Stimulated activated naive B cell treated with anti-CD40 and anti-IgM and Interleukin-4, amounts not matched to agents 10 μg/mL and 1 μg/mL and 100 μg/mL, for 72 hours (primary cell): ENCODE data around the gene KCNJ18.
"Not testable (repeated sequence)": the region's sequence is repeated elsewhere in the genome, so short reads cannot be mapped to it uniquely, and the experiment has no call there.

Experiments
- ATAC-seq, 2 donors: fragments of 150-1000 bp; cut with Tn5 transposase; replicated peaks; 2 replicates each; pipeline ENCODE4 v1.10.0; 2021; ENCODE audit warnings: moderate library complexity in 1 of 2
- DNase-seq: peaks from one replicate; pipeline ENCODE4 v3.0.0; 2021
- H3K27ac Mint-ChIP-seq: one replicate; pipeline ENCODE4 v1.8.0; 2022; ENCODE audit warnings: mild to moderate bottlenecking, mixed read lengths
- H3K27me3 Mint-ChIP-seq, 2 donors: one replicate each; pipeline ENCODE4 v1.8.0; 2022; ENCODE audit warnings: mixed read lengths in 2 of 2
- H3K36me3 Mint-ChIP-seq, 2 donors: one replicate each; pipeline ENCODE4 v1.8.0; 2022; ENCODE audit warnings: mixed read lengths in 2 of 2, mild to moderate bottlenecking in 1 of 2
- H3K4me1 Mint-ChIP-seq, 2 donors: one replicate each; pipeline ENCODE4 v1.8.0; 2022; ENCODE audit warnings: mixed read lengths in 2 of 2, mild to moderate bottlenecking in 1 of 2
- H3K4me3 Mint-ChIP-seq, 2 donors: one replicate each; pipeline ENCODE4 v1.8.0; 2022; ENCODE audit warnings: mild to moderate bottlenecking in 2 of 2, mixed read lengths in 2 of 2, moderate library complexity in 1 of 2
- H3K9me3 Mint-ChIP-seq, 2 donors: one replicate each; pipeline ENCODE4 v1.8.0; 2022; ENCODE audit warnings: mixed read lengths in 2 of 2, mild to moderate bottlenecking in 1 of 2

KCNJ18 gene

GRCh38 chr17:21677126-21677910 lies 15.0 kb upstream of the KCNJ18 start:
- Mint-ChIP-seq H3K36me3 (no peaks in the 10 kb centered on the region), H3K4me3 (no peak overlapping the region), H3K27ac (no peak overlapping the region), H3K9me3 (peaks cover 9 to 25% of the 10 kb centered on the region in 2 donors), H3K4me1 (no peaks in the 10 kb centered on the region), H3K27me3 (peaks cover 0 to 5% of the 10 kb centered on the region in 2 donors)
- DNase-seq = no peak
- ATAC-seq = no peak

DNA sequence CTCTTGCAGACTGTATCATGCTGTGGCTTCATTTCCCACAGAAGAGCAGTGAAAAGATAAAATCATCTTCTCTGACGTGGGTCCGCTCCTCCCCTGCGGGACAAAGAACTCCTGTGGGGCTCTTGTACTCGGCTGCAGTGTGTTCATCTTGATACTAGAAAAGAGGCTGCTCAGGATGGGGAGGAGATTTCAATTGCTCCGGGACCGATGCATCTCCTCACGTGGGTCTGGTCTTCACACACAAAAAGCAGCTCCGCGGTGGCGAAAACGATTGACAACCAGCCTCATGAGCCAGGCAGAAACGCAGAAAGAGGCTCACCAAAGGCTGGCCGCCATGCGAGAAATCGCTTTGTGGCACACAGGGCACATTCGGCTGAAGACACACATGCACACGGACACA lies 14.4 kb upstream of the KCNJ18 start:
- H3K27me3 Mint-ChIP-seq = peaks cover 0 to 5% of the 10 kb centered on the region in 2 donors
- no peak overlapping the region for H3K4me3 Mint-ChIP-seq
- H3K4me1 Mint-ChIP-seq = no peaks in the 10 kb centered on the region
- H3K27ac Mint-ChIP-seq = no peak overlapping the region
- DNase-seq (no peak), ATAC-seq (no peak)
- peaks cover 9 to 25% of the 10 kb centered on the region in 2 donors for H3K9me3 Mint-ChIP-seq
- H3K36me3 Mint-ChIP-seq = no peaks in the 10 kb centered on the region

GRCh38 chr17:21678393-21679081 lies 13.8 kb upstream of the KCNJ18 start:
- Mint-ChIP-seq H3K4me1 (no peaks in the 10 kb centered on the region), H3K9me3 (peaks cover 6 to 23% of the 10 kb centered on the region in 2 donors), H3K4me3 (no peak overlapping the region), H3K27me3 (peaks cover 0 to 5% of the 10 kb centered on the region in 2 donors), H3K36me3 (no peaks in the 10 kb centered on the region), H3K27ac (no peak overlapping the region)
- no peak for DNase-seq
- no peak for ATAC-seq

GRCh38 chr17:21679256-21680146 lies 12.8 kb upstream of the KCNJ18 start:
- Mint-ChIP-seq H3K4me3 (no peak overlapping the region), H3K36me3 (no peaks in the 10 kb centered on the region), H3K4me1 (no peaks in the 10 kb centered on the region), H3K27ac (no peak overlapping the region), H3K27me3 (peaks cover 0 to 5% of the 10 kb centered on the region in 2 donors), H3K9me3 (peaks cover 4 to 18% of the 10 kb centered on the region in 2 donors)
- no peak for ATAC-seq
- no peak for DNase-seq

- DNase-seq (no peak), ATAC-seq (no peak)
- Mint-ChIP-seq H3K36me3 (no peaks in the 10 kb centered on the region), H3K4me1 (no peaks in the 10 kb centered on the region), H3K9me3 (peaks cover 4 to 18% of the 10 kb centered on the region in 2 donors), H3K27ac (no peak overlapping the region), H3K27me3 (peaks cover 0 to 5% of the 10 kb centered on the region in 2 donors), H3K4me3 (no peak overlapping the region)
Measured at GRCh38 chr17:21680366-21680765, 12.0 kb upstream of the KCNJ18 start.

GRCh38 chr17:21680850-21681351 lies 11.4 kb upstream of the KCNJ18 start:
- not testable (repeated sequence) for H3K4me1 Mint-ChIP-seq, H3K36me3 Mint-ChIP-seq, H3K27me3 Mint-ChIP-seq, H3K27ac Mint-ChIP-seq, DNase-seq, ATAC-seq, H3K4me3 Mint-ChIP-seq
- peaks cover 4 to 14% of the 10 kb centered on the region in 2 donors for H3K9me3 Mint-ChIP-seq

DNA sequence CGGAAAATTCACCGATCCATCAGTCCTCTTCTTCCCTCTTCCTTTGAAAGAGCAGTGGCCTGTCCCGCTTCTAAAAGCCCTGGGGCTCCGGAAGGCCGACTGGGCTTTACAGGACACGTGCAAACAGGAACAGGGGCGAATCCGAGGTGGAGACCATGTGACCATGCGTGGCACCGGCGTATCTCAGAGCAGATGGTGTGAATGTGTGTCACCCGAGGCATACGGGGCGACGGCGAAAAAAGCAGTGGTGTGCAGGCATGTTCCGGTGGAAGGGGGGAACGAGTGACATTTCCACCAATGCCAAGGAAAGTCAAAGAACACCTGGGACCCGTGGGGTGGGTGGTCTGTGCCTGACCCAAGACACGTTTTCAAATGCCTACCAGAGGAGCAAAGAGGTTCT lies 10.7 kb upstream of the KCNJ18 start:
- H3K4me3 Mint-ChIP-seq, DNase-seq, ATAC-seq, H3K27me3 Mint-ChIP-seq, H3K27ac Mint-ChIP-seq, H3K4me1 Mint-ChIP-seq, H3K36me3 Mint-ChIP-seq: not testable (repeated sequence)
- H3K9me3 Mint-ChIP-seq = peaks cover 9 to 15% of the 10 kb centered on the region in 2 donors

DNA sequence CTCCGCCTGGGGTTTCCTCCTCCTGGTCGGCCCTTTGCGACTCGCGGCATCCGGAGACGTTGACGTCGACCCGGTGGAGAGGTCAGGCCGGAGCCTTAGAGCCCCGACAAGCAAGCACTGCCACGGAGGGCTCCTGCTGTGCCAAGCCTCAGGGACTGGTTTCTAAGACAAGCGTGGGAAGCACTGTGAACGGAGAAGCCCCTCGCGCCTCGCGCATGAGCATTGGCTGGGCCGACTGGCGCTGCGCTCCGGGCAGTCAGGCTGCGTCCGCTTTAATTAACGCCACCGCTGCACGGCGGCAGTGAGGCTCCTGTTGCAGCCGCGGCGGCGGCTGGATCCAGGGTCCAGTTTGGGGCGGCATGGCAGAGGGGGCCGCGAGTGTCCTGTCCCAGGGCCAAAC lies 10.2 kb upstream of the KCNJ18 start:
- not testable (repeated sequence) for DNase-seq, ATAC-seq, H3K27ac Mint-ChIP-seq, H3K27me3 Mint-ChIP-seq, H3K4me1 Mint-ChIP-seq, H3K36me3 Mint-ChIP-seq, H3K4me3 Mint-ChIP-seq
- H3K9me3 Mint-ChIP-seq = peaks cover 11 to 17% of the 10 kb centered on the region in 2 donors

GRCh38 chr17:21683142-21683712 lies 9.1 kb upstream of the KCNJ18 start:
- not testable (repeated sequence) for H3K27me3 Mint-ChIP-seq

GRCh38 chr17:21683897-21684296 lies 8.4 kb upstream of the KCNJ18 start:
- H3K4me3 Mint-ChIP-seq, ATAC-seq, H3K27ac Mint-ChIP-seq, H3K36me3 Mint-ChIP-seq, DNase-seq, H3K4me1 Mint-ChIP-seq, H3K27me3 Mint-ChIP-seq: not testable (repeated sequence)
- H3K9me3 Mint-ChIP-seq = peaks cover 6 to 12% of the 10 kb centered on the region in 2 donors

More at GRCh38 chr17:21683142-21683712, 9.1 kb upstream of the KCNJ18 start:
- not testable (repeated sequence) for H3K4me1 Mint-ChIP-seq, ATAC-seq, H3K27ac Mint-ChIP-seq, H3K4me3 Mint-ChIP-seq, DNase-seq, H3K36me3 Mint-ChIP-seq
- H3K9me3 Mint-ChIP-seq = peaks cover 7 to 11% of the 10 kb centered on the region in 2 donors

GRCh38 chr17:21684384-21684783 lies 7.9 kb upstream of the KCNJ18 start:
- DNase-seq, H3K9me3 Mint-ChIP-seq, H3K27me3 Mint-ChIP-seq, H3K36me3 Mint-ChIP-seq, H3K4me3 Mint-ChIP-seq, H3K27ac Mint-ChIP-seq, ATAC-seq, H3K4me1 Mint-ChIP-seq: not testable (repeated sequence)

DNA sequence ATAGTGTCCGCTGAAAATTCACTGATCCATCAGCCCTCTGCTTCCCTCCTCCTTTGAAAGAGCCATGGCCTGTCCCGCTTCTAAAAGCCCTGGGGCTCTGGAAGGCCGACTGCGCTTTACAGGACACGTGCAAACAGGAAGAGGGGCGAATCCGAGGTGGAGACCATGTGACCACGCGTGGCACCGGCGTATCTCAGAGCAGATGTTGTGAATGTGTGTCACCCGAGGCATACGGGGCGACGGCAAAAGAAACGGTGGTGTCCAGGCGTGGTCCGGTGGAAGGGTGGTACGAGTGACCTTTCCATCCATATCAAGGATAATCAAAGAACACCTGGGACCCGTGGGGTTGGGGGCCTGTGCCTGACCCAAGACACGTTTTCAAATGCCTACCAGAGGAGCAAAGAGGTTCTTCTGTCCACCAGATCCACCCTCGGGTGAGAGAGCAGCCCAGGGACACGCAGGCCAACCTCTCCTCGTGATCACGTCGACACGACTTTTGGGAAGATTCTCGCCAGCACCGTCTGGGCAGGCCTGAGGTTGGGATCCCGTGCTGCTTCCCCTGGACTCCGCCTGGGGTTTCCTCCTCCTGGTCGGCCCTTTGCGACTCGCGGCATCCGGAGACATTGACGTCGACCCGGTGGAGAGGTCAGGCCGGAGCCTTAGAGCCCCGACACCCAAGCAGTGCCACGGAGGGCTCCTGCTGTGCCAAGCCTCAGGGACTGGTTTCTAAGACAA lies 7.1 kb upstream of the KCNJ18 start:
- not testable (repeated sequence) for H3K27me3 Mint-ChIP-seq, H3K4me3 Mint-ChIP-seq, H3K9me3 Mint-ChIP-seq, ATAC-seq, H3K4me1 Mint-ChIP-seq, DNase-seq, H3K27ac Mint-ChIP-seq, H3K36me3 Mint-ChIP-seq

DNA sequence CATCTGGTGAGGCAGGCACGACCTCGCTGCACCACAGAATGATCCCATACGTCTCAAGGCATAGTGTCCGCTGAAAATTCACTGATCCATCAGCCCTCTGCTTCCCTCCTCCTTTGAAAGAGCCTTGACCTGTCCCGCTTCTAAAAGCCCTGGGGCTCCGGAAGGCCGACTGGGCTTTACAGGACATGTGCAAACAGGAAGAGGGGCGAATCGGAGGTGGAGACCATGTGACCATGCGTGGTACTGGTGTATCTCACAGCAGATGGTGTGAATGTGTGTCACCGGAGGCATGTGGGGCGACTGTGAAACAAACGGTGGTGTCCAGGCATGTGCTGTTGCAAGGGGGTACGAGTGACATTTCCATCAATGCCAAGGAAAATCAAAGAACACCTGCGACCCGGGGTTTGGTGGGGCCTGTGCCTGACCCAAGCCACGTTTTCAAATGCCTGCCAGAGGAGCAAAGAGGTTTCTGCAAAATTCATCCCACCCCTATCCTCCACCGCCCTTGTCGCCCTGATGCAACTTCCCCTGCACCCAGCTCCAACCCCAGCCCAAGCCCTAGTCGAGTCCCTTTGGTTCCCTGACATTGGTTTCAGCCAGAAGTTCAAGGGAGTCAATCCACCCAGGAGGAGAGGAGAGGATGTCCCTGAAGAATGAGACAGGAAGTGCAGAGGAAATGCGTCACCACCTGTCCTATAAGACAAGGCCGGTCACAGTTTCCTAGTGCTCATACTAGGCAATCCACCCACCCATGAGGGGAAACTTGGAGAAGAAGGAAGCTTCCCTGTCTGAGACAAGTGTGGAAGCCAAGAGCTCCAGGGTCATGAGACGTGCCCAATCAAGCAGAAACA lies 5.9 kb upstream of the KCNJ18 start:
- no peaks in the 10 kb centered on the region for H3K4me1 Mint-ChIP-seq
- DNase-seq (no peak), ATAC-seq (no peak)
- no peak overlapping the region for H3K4me3 Mint-ChIP-seq
- no peaks in the 10 kb centered on the region for H3K27me3 Mint-ChIP-seq
- no peaks in the 10 kb centered on the region for H3K36me3 Mint-ChIP-seq
- H3K9me3 Mint-ChIP-seq = peaks cover 6 to 7% of the 10 kb centered on the region in 2 donors
- H3K27ac Mint-ChIP-seq = no peak overlapping the region
